Stimulated activated CD8-positive, alpha-beta memory T cell treated with anti-CD3 and anti-CD28 coated beads, Interleukin-2, amount 100 ng/mL, for 48 hours (primary cell): ENCODE results near the gene MAPK11.
A peak's percentile ranks its signal among the peaks of the same experiment; 100 is the strongest.

Experiments
- DNase-seq, 2 donors: peaks; one replicate each; pipeline ENCODE4 v3.0.0-alpha.2; 2020; ENCODE audit warnings: low read depth in 2 of 2

The MAPK11 gene

GRCh38 chr22:50248196-50249081, 21.7 kb downstream of the MAPK11 start:
- DNase-seq = no peak

GRCh38 chr22:50247748-50248147, 22.4 kb downstream of the MAPK11 start:
- no peak for DNase-seq

GRCh38 chr22:50246242-50247175, 23.7 kb downstream of the MAPK11 start:
- DNase-seq = no peak

GRCh38 chr22:50245214-50246072, 24.7 kb downstream of the MAPK11 start:
- DNase-seq = no peak

GRCh38 chr22:50244420-50245213, 25.6 kb downstream of the MAPK11 start, which contains the start of gene TUBGCP6:
TSS of gene TUBGCP6 (minus strand) at chr22:50245023. CDS start at chr22:50244459, 564 bp downstream.
- peak; percentile 91 to 92 for DNase-seq

GRCh38 chr22:50243685-50244419, 26.3 kb downstream of the MAPK11 start:
- DNase-seq = no peak

GRCh38 chr22:50242406-50242949, 27.7 kb downstream of the MAPK11 start:
- no peak for DNase-seq

- no peak for DNase-seq
These were observed 31.4 kb downstream of the MAPK11 start for GRCh38 chr22:50238755-50239154.

GRCh38 chr22:50236731-50237409, 33.3 kb downstream of the MAPK11 start:
- no peak for DNase-seq

- no peak for DNase-seq
These were observed 37.0 kb downstream of the MAPK11 start for GRCh38 chr22:50233223-50233622.

GRCh38 chr22:50232481-50233151, 37.6 kb downstream of the MAPK11 start:
- no peak for DNase-seq

- no peak for DNase-seq
These were observed 40.8 kb downstream of the MAPK11 start for GRCh38 chr22:50229370-50229769.

- DNase-seq = no peak
These were observed 41.8 kb downstream of the MAPK11 start for GRCh38 chr22:50228366-50228765.

- no peak for DNase-seq
These were observed 42.5 kb downstream of the MAPK11 start for GRCh38 chr22:50227579-50228215.

- DNase-seq = no peak
These were observed 43.4 kb downstream of the MAPK11 start for GRCh38 chr22:50226875-50227165.

GRCh38 chr22:50226063-50226874, 43.9 kb downstream of the MAPK11 start:
- DNase-seq = no peak
